CD8-positive, alpha-beta memory T cell (primary cell): ENCODE measurements around the gene DLX3. TPM values are rescaled to one million over a fixed set of nuclear protein-coding genes. Genes with fewer than 3 reads are reported as not detected.

Experiments used
- CTCF ChIA-PET: fragments of 350-600 bp; sonication (Branson Sonifier 250); formaldehyde crosslinking; loops from one replicate; lab custom pipeline; 2021; ENCODE audit warnings: antibody characterized with exemption; lab: Charles Lee
- POLR2A ChIA-PET: fragments of 350-600 bp; sonication (Branson Sonifier 250); formaldehyde crosslinking; loops from one replicate; lab custom pipeline; 2021; ENCODE audit warnings: antibody characterized with exemption; lab: Charles Lee
- DNase-seq, 5 donors: peaks; one replicate each; pipeline versions ENCODE4 v3.0.0 to v3.0.0-alpha.2; 2020 to 2022; ENCODE audit warnings: mixed read lengths in 1 of 5
- H3K27ac ChIP-seq: one replicate; pipeline ENCODE4 v1.7.0; 2013; ENCODE audit warnings: low read depth, mild to moderate bottlenecking, low read length, moderate library complexity
- H3K27me3 ChIP-seq: 2 replicates; pipeline ENCODE4 v1.7.0; 2013; ENCODE audit warnings: low read length, mild to moderate bottlenecking; ENCODE audit not compliant: insufficient read depth, poor library complexity, severe bottlenecking
- H3K36me3 ChIP-seq: 2 replicates; pipeline ENCODE4 v1.7.0; 2013; ENCODE audit warnings: mild to moderate bottlenecking, low read length, moderate library complexity; ENCODE audit not compliant: insufficient read depth
- H3K4me1 ChIP-seq: 2 replicates; pipeline ENCODE4 v1.7.0; 2013; ENCODE audit warnings: mild to moderate bottlenecking, low read length, moderate library complexity; ENCODE audit not compliant: insufficient read depth
- H3K4me3 ChIP-seq: 2 replicates; pipeline ENCODE4 v1.7.0; 2013; ENCODE audit warnings: mild to moderate bottlenecking, low read length
- H3K9me3 ChIP-seq: 2 replicates; pipeline ENCODE4 v1.7.0; 2013; ENCODE audit warnings: mild to moderate bottlenecking, low read length
- H3K27ac Mint-ChIP-seq, 8 donors: one replicate each; pipeline ENCODE4 v1.8.0; 2020 to 2021; ENCODE audit warnings: mixed read lengths in 8 of 8, mild to moderate bottlenecking in 6 of 8, inconsistent platforms in 3 of 8, moderate library complexity in 3 of 8
- H3K27me3 Mint-ChIP-seq, 2 donors: one replicate each; pipeline ENCODE4 v1.8.0; 2020 to 2021; ENCODE audit warnings: mixed read lengths in 2 of 2, mild to moderate bottlenecking in 1 of 2, moderate library complexity in 1 of 2
- H3K36me3 Mint-ChIP-seq, 3 donors: one replicate each; pipeline ENCODE4 v1.8.0; 2020 to 2021; ENCODE audit warnings: mixed read lengths in 3 of 3, inconsistent platforms in 1 of 3, mild to moderate bottlenecking in 1 of 3
- H3K4me1 Mint-ChIP-seq, 3 donors: one replicate each; pipeline ENCODE4 v1.8.0; 2020 to 2021; ENCODE audit warnings: mixed read lengths in 3 of 3, inconsistent platforms in 1 of 3, mild to moderate bottlenecking in 1 of 3
- H3K4me3 Mint-ChIP-seq, 7 donors: one replicate each; pipeline ENCODE4 v1.8.0; 2020 to 2021; ENCODE audit warnings: mixed read lengths in 7 of 7, mild to moderate bottlenecking in 6 of 7, moderate library complexity in 4 of 7, inconsistent platforms in 2 of 7
- H3K9me3 Mint-ChIP-seq, 5 donors: one replicate each; pipeline ENCODE4 v1.8.0; 2020 to 2022; ENCODE audit warnings: mixed read lengths in 5 of 5, mild to moderate bottlenecking in 3 of 5, moderate library complexity in 2 of 5, inconsistent platforms in 1 of 5
- polyA plus RNA-seq: library from polyadenylated mRNA; unstranded; fragments of 300-500 nt; fragmentation: Illumina TruSeq; gene quantifications from one replicate; pipeline ENCODE4 v1.2.3, GENCODE V29; 2021
- total RNA-seq, 2 experiments: library from RNA; stranded (reverse); gene quantifications; one replicate each; pipeline ENCODE4 v1.2.3, GENCODE V29; 2021

The DLX3 gene
- total and polyA plus RNA-seq, 3 experiments from 2014 or later, result 0.15 TPM; not detected in 2

DNA sequence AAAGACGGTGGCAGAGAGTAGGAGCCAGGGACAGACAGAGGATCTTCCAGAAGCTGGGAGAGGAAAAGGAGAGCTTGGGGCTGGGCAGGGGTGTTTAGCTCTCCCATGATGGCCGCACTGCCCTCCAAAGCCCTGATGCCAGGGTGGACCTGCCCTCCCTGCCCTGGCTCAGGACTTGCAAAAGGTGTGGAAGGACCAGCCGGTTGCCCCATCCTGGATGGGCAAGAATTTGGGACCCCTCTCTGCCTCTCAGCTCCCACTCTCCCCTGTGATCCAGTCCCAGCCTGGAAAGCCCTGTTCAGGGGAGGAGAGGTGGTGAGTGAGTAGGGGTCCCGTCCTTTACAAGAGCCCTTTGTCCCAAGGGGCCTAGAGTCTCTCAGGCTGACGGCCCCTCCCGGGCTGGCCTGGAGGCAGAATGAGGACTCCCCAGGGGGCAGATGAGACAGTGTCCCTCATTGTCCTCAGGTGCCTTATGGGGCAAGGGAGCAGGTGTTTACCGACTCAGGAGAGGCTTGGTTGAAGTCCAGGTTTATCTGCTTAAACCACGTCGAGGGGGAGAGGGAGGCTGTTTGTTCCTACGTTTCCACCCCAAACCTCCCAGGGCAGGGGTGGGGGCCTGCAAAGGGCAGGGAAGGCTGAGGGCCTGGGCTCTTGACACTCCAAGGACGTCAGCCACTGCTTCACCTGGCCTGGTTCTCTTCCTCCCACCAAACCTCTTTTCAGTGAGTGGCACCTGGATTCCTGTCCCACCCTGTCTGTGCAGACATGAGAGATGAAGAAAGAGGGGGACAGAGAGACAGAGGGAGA is 41.6 kb upstream of the DLX3 start:
- Mint-ChIP-seq H3K27me3 (peaks cover 5 to 18% of the 10 kb centered on the region in 2 donors), H3K36me3 (no peaks in the 10 kb centered on the region), H3K27ac (peak overlapping the region in 1 of 8 donors; percentile 81), H3K4me1 (no peaks in the 10 kb centered on the region), H3K9me3 (no peaks in the 10 kb centered on the region), H3K4me3 (no peak overlapping the region)
- Histone ChIP-seq H3K4me3 (no peak overlapping the region), H3K4me1 (no peaks in the 10 kb centered on the region), H3K27me3 (no peaks in the 10 kb centered on the region), H3K36me3 (no peaks in the 10 kb centered on the region), H3K27ac (no peak overlapping the region), H3K9me3 (no peaks in the 10 kb centered on the region)
- no peak for DNase-seq
- POLR2A ChIA-PET, result no interaction called here
- CTCF ChIA-PET, result interaction anchor here (1.4 kb wide), 1 partner anchor 51 kb away, joined by 5 read pairs; no protein-coding TSS in a partner anchor

DNA sequence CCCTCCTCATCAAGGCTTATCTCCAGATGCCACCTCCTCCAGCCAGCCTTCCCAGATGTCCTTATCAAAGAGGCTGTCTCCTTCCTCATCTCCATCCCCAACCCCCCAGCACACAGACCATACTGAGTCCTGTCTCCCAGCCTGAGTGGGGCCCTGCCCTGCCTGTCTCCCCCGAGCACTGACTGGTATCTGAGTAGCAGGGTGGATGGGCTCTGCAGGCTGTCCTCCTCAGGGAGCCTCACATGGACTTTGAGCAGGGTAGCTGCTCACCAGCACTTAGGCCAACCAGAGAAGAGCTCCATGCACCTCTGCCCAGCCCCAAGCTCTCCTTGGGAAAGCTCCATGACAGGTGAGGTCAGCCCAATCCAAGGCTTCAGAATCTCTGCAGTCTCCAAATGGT is 40.9 kb upstream of the DLX3 start:
- Mint-ChIP-seq H3K27me3 (peaks cover 5 to 23% of the 10 kb centered on the region in 2 donors), H3K9me3 (no peaks in the 10 kb centered on the region), H3K36me3 (no peaks in the 10 kb centered on the region), H3K4me3 (no peak overlapping the region), H3K27ac (peak overlapping the region in 1 of 8 donors; percentile 81), H3K4me1 (no peaks in the 10 kb centered on the region)
- ChIA-PET POLR2A (no interaction called here), CTCF (interaction anchor here (0.7 to 1.4 kb wide), 2 partner anchors 52 to 58 kb away, joined by 3 to 5 read pairs; no protein-coding TSS in a partner anchor)
- DNase-seq, result no peak
- Histone ChIP-seq H3K36me3 (no peaks in the 10 kb centered on the region), H3K27ac (no peak overlapping the region), H3K4me1 (no peaks in the 10 kb centered on the region), H3K4me3 (no peak overlapping the region), H3K9me3 (no peaks in the 10 kb centered on the region), H3K27me3 (no peaks in the 10 kb centered on the region)

DNA sequence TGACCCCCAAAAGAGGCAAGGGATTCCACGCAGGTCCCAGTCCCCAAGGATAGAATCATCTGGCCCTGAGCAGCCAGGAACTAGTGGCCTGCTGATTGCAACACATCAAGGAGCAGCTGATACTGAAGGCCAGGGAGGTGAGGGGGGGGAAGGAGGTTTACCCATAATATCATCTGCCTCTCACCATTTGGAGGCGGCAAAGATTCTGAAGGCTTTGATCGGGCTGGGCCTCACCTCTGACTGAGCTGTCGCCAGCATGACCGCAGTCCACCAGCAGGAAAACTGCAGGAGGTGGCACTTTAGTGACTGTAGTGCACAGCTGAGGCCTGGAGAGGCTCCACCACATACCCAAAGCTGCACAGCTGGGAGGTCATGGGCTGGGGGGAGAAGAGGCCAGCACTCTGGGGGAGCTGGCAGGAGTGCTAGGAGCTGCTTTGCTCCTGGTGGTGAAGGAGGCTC is 40.4 kb upstream of the DLX3 start:
- no peaks in the 10 kb centered on the region for H3K4me1 Mint-ChIP-seq
- Histone ChIP-seq H3K4me3 (no peak overlapping the region), H3K9me3 (no peaks in the 10 kb centered on the region), H3K36me3 (no peaks in the 10 kb centered on the region), H3K27me3 (no peaks in the 10 kb centered on the region), H3K4me1 (no peaks in the 10 kb centered on the region), H3K27ac (no peak overlapping the region)
- H3K27me3 Mint-ChIP-seq, result peaks cover 4 to 26% of the 10 kb centered on the region in 2 donors
- ChIA-PET CTCF (interaction anchor here (0.7 to 1.4 kb wide), 2 partner anchors 52 to 58 kb away, joined by 3 to 5 read pairs; no protein-coding TSS in a partner anchor), POLR2A (no interaction called here)
- no peaks in the 10 kb centered on the region for H3K36me3 Mint-ChIP-seq
- H3K9me3 Mint-ChIP-seq, result no peaks in the 10 kb centered on the region
- no peak for DNase-seq
- H3K4me3 Mint-ChIP-seq, result no peak overlapping the region
- no peak overlapping the region for H3K27ac Mint-ChIP-seq

DNA sequence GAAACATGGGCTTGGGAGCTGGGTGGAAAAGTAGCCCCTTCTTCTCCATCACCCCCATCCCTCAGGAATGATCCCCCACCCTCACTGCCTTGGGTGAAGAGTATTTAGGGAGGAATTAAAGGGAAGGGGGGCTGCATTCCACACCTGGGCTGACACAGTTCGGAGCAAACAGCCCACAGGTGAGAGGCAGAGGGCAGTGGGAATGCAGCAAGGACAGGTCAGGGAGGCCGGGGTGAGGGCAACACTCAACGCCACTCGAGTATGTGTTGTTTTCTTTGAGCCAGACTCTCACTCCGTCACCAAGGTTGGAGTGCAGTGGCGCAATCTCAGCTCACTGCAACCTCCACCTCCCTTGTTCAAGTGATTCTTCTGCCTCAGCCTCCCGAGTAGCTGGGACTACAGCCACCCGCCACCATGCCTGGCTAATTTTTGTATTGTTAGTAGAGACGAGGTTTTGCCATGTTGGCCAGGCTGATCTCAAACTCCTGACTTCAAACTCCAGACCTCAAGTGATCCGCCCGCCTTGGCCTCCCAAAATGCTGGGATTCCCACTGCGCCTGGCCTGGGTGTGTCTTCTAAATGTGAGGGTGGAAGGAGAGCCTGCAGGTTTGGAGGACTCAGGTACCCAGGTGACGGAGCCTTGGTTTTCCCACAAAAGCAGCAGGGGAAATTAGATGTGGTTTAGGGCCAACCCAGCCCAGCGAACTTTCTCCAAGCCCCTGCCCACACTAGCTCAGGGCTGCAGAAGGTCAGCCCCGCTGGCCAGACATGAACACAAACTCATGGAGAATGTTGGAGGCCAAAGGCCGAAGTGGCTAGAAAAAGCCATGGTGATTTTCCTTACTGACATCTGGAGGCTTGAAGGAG is 39.7 kb upstream of the DLX3 start:
- H3K4me1 ChIP-seq, result no peaks in the 10 kb centered on the region
- DNase-seq, result no peak
- Mint-ChIP-seq H3K27ac (no peak overlapping the region), H3K4me1 (no peaks in the 10 kb centered on the region), H3K4me3 (no peak overlapping the region), H3K27me3 (peaks cover 1 to 28% of the 10 kb centered on the region in 2 donors), H3K36me3 (no peaks in the 10 kb centered on the region), H3K9me3 (no peaks in the 10 kb centered on the region)
- no peaks in the 10 kb centered on the region for H3K9me3 ChIP-seq
- CTCF ChIA-PET, result interaction anchor here (1.4 kb wide), 1 partner anchor 53 kb away, joined by 5 read pairs; no protein-coding TSS in a partner anchor
- H3K27me3 ChIP-seq, result no peaks in the 10 kb centered on the region
- H3K4me3 ChIP-seq, result no peak overlapping the region
- no peak overlapping the region for H3K27ac ChIP-seq
- POLR2A ChIA-PET, result interaction anchor here (0.6 kb wide), 1 partner anchor 645 kb away, joined by 4 read pairs; no protein-coding TSS in a partner anchor
- no peaks in the 10 kb centered on the region for H3K36me3 ChIP-seq

DNA sequence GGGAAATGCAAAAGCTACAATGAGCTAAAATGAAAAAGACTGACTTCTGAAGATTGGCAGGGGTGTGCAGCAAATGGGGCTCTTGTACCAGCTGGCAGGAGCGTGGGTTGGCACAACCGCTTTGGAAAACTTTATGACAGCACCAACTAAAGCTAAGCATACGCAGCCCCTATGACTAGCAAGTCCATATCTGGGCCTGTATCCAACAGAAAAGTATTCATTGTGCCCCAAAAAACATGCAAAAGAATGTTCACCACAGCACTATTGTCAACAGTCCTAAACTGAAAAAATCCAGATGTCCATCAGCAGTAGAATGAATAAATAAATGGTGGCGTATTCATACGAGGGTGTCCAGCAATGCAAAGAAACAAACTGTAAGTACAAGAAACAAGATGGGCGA is 38.3 kb upstream of the DLX3 start:
- POLR2A ChIA-PET, result no interaction called here
- Histone ChIP-seq H3K27me3 (no peaks in the 10 kb centered on the region), H3K4me1 (no peaks in the 10 kb centered on the region), H3K27ac (no peak overlapping the region), H3K4me3 (no peak overlapping the region), H3K36me3 (no peaks in the 10 kb centered on the region), H3K9me3 (no peaks in the 10 kb centered on the region)
- Mint-ChIP-seq H3K27me3 (peaks cover 6 to 38% of the 10 kb centered on the region in 2 donors), H3K4me3 (no peak overlapping the region), H3K27ac (no peak overlapping the region), H3K4me1 (peaks cover 0 to 2% (median under 1%) of the 10 kb centered on the region in 3 donors), H3K9me3 (no peaks in the 10 kb centered on the region), H3K36me3 (no peaks in the 10 kb centered on the region)
- no peak for DNase-seq
- CTCF ChIA-PET, result interaction anchor here (2.1 to 9.0 kb wide), 2 partner anchors 54 to 59 kb away, joined by 12 to 75 read pairs; partner anchors contain the start of gene PDK2

DNA sequence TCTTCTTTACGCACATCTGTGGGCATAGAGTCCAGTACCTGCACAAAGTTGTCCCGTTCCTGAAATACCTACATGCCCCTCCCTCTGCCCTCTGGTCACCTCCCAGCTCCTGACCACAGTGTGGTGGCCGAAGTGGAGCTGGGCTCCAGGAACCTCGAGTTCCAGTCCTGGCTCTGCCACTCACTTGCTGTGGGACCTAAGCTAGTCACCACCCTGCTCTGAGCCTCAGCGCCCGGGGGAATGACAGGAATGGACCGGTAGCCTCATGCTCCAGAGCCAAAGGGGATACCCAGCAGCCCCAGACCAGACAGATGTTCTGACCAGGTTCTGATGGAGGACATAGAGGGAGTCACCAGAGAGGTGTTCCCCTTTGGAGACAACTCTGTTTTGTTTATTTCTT is 34.2 kb upstream of the DLX3 start:
- POLR2A ChIA-PET, result no interaction called here

DNA sequence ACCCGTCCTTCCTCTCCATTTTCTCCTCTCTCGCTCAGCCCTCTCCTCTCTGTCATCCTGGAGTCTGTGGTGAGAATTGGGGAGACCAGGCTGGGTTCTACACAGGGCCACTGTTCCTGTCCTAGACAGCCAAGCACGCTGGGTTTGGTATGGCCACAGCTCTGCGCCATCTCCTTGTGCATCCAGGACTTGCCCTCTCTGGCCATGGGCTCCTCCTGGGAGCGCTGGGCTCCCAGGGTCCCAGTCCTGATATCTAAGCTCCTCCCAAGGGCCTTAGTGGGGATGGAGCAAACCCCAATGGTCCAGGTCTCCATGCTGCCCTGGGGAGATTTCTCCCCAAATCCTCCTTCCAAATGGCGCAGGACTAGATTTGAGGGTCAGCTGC is 33.7 kb upstream of the DLX3 start:
- Mint-ChIP-seq H3K4me3 (peak overlapping the region in 1 of 7 donors; percentile 59), H3K4me1 (peaks cover 8 to 14% (median 10%) of the 10 kb centered on the region in 3 donors), H3K9me3 (no peaks in the 10 kb centered on the region), H3K36me3 (no peaks in the 10 kb centered on the region), H3K27me3 (peaks cover 11 to 36% of the 10 kb centered on the region in 2 donors), H3K27ac (no peak overlapping the region)
- H3K9me3 ChIP-seq, result peaks cover 8% of the 10 kb centered on the region
- H3K27me3 ChIP-seq, result peaks cover 10% of the 10 kb centered on the region
- peaks cover 8% of the 10 kb centered on the region for H3K4me1 ChIP-seq
- H3K36me3 ChIP-seq, result no peaks in the 10 kb centered on the region
- no peak overlapping the region for H3K27ac ChIP-seq
- CTCF ChIA-PET, result interaction anchor here (1.6 to 9.0 kb wide), 4 partner anchors 55 to 76 kb away, joined by 3 to 88 read pairs (median 40); partner anchors contain the start of gene PDK2
- POLR2A ChIA-PET, result no interaction called here
- no peak for DNase-seq
- no peak overlapping the region for H3K4me3 ChIP-seq

More for the DNA sequence above, 34.2 kb upstream of the DLX3 start:
- Histone ChIP-seq H3K4me1 (peaks cover 8% of the 10 kb centered on the region), H3K36me3 (no peaks in the 10 kb centered on the region), H3K27ac (no peak overlapping the region), H3K27me3 (peaks cover 10% of the 10 kb centered on the region), H3K9me3 (peaks cover 5% of the 10 kb centered on the region), H3K4me3 (no peak overlapping the region)
- no peaks in the 10 kb centered on the region for H3K36me3 Mint-ChIP-seq
- H3K27me3 Mint-ChIP-seq, result peaks cover 12 to 38% of the 10 kb centered on the region in 2 donors
- DNase-seq, result no peak
- no peak overlapping the region for H3K27ac Mint-ChIP-seq
- CTCF ChIA-PET, result interaction anchor here (1.6 to 9.0 kb wide), 4 partner anchors 55 to 76 kb away, joined by 3 to 88 read pairs (median 40); partner anchors contain the start of gene PDK2
- no peaks in the 10 kb centered on the region for H3K9me3 Mint-ChIP-seq
- peaks cover 8 to 14% (median 10%) of the 10 kb centered on the region in 3 donors for H3K4me1 Mint-ChIP-seq
- peak overlapping the region in 1 of 7 donors; percentile 59 for H3K4me3 Mint-ChIP-seq
